GM21717 (cell line): Measurements from ENCODE around the gene TTI1.

Experiments
- ATAC-seq: cut with Tn5 transposase; IDR thresholded peaks from one replicate; pipeline ENCODE4 v1.9.1; 2021; ENCODE audit warnings: mild to moderate bottlenecking, moderate library complexity; ENCODE audit not compliant: unreplicated experiment

Gene TTI1

GRCh38 chr20:37989601-37990295 lies 43.5 kb downstream of the TTI1 start:
- ATAC-seq = no peak

DNA sequence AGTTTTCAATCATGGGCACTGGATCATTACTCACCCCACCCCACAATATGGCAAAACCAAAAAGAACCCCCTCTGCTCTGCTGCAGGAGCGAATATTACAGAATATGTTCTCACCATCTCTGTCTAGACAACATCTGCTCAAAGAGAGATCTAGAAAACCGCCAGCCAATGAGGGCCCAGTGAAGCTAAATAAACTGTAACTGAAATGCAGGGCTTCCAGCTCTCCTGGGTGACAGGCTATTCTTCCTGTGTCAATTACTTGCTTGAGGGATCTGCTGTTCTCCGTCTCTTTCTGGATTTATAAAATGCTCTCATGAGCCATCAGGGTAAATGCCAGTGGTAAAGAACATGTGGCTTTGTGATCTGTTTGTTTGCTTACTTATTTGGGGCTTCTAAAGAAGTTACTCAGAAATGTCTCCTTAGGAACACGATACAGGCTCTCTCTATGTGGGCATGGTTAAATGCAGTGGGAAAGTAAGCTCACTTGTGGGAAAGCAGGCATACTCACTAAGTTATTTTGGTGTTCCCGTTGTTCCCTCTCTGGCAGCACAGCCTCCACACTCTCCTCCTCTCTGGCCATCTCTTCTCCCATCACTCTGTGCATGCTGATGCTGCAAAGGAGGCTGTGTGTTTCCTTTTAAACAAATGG lies 44.8 kb downstream of the TTI1 start:
- ATAC-seq = no peak

GRCh38 chr20:37987602-37988290 lies 45.5 kb downstream of the TTI1 start:
- no peak for ATAC-seq

DNA sequence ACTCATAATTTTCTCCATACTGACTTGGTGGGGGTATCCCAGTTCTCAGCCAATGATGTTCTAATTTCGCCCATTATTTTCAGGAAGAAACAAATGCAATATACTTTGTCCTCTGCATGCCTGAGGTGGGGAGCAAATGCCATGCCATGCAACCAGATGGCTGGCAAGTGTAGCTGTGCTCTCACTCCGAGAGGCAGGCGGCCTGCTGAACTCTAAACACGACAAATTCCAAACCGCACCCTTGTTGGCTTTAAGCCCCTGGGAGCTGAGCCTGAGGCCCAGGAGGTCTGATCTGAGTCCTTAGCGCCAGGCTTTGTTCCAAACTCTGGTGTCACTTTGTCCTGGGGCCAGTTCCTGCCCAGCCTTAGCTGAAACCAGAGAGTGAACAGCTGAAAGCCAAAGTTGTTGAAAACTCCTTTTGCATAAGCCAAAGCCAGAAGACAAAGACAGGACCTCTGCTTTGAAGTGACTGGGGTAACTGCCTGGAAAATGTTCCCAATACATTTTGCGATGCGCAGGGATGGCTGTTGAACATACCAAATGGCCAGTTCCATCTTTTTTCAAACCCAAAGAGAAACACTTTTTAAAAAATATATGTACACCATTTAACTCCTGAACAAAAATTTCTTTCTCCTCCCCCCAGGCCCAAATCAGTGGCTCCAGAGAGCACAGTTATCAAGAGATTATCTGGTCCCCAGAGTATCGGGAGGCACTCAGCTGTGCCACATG lies 46.2 kb downstream of the TTI1 start:
- no peak for ATAC-seq

DNA sequence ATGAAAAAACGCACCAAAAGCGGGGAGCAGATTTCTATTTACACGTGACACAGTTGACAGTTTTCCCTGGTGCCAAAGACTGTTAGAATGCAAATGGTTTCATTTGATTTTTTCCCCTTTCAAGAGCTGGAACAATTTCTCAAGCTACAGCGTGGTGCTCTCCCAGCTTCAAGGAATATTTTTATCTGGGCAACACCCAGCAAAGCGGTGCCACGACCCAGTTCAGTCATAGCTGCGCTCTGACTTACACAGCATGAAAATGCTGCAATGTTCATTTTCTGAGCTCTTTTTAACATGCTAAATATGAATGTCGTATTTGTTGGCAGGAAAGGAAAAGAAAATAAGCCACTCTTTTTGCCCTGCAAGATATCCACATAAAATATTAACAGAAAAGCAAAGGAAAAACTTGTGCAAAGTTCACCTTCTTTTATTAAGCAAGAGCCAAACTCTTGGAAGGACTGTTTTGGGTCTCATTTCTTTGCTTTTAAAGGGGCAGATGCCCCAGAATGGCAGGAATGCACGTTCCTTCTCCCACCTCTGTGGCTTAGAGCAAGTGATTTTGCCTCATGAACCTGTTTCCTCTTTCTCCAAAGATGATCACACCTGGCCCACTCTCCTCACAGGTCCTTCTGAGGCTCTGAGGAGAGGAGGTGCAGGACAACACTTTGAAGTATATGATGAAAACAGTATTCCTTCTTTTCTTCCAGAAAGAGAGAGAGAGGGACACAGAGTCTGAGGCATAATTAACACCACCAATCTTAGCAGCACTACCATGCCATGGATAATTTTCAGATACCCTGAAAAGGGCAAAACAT lies 47.0 kb downstream of the TTI1 start:
- no peak for ATAC-seq

- no peak for ATAC-seq
These were observed 49.1 kb downstream of the TTI1 start for GRCh38 chr20:37984018-37984785.

DNA sequence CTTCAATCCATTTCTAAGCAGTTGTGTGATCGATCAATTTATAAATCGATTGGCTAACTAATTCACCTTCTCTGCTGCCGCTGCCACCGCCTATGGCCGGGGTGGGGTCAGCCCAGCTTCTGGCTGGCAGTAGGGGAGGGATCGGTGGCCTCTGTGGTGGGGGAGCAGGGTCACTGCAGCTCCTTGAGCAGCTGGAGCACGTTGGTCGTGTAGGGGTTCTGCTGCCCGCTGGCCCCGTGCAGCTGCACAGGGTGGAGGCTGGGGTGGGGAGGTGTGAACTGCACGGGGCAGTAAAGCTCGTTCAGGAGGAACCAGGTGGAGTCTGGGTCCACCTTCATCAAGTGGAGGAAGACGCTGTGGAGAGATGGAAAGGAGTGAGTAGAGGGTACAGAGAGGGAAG lies 50.0 kb downstream of the TTI1 start:
- ATAC-seq = no peak

DNA sequence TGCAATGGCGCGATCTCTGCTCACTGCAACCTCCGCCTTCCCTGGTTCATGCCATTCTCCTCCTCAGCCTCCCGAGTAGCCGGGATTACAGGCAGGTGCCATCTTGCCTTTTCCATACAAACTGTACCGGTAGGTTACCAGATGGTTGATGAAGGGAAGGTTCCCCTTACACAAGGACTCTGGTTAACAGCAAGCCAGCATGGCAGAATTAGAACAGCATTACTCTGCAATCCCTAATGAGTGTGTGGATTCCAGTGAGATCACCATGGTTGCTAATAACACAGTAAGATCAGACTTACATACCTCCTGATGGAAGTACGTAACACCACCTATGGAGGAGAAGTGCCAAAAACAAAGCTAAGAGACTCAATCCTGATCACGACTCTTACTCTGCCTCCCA lies 51.7 kb downstream of the TTI1 start:
- ATAC-seq = no peak

DNA sequence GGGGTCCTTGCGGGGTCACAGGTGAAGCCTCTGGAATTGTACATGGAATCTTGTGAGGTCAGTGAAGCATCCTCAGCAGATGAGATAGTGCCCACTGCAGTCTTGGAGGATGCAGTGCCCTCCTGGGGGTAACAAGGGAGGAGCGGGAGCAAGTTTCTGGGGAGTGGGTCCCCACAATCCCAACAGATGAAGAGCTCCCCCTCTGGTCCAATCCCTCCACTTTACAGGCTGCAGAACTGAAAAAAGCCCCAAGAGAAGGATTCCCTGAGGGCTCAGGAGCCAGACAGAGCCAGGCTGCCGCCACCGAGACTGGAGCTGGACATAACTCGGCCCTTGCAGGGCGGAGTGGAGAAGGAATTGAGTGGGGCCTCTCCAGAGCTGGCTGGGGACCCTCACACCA lies 52.4 kb downstream of the TTI1 start:
- no peak for ATAC-seq

DNA sequence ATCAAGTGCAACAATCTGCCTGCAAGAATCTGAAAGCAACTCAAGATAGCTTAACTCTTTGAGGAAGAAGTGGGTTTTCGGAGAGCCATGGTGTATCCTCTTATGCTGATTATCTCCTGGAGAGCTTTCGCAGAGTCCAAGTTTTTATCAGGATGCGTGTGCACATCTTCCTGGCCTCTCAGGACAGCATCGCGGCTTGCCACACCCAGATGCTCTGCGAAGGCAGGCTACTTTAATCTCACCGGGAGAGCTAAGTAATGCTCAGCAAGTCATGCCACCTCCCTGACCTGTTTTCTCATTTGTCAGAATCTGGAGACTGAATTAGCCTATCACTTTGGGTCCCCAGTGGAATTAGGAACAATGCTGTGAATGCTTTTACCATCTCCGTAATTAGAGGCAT lies 52.9 kb downstream of the TTI1 start:
- ATAC-seq = no peak

- no peak for ATAC-seq
These were observed 54.0 kb downstream of the TTI1 start for GRCh38 chr20:37979021-37979985.

GRCh38 chr20:37977786-37978185 lies 55.5 kb downstream of the TTI1 start:
- no peak for ATAC-seq

DNA sequence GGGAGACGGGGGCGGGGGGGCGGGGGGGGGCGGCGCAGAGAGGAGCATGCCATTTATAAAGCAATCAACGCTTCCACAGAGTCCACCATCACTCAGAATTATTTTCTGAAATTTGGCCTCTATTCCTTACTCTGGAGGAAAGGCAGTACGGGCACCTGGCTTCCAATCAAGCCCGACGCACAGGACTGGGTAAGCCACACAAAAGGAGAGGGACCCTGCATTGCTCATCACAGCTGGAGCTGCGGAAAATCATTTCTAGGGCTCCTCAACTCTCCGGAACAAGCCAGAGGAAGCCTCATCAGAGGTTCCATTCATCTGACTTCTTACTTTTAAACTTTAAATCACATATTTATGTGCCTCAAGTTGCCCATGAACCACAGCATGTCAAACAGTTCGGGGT lies 55.9 kb downstream of the TTI1 start:
- ATAC-seq = no peak

GRCh38 chr20:37976887-37977286 lies 56.4 kb downstream of the TTI1 start:
- ATAC-seq = no peak

GRCh38 chr20:37973059-37973910 lies 60.0 kb downstream of the TTI1 start:
- no peak for ATAC-seq

DNA sequence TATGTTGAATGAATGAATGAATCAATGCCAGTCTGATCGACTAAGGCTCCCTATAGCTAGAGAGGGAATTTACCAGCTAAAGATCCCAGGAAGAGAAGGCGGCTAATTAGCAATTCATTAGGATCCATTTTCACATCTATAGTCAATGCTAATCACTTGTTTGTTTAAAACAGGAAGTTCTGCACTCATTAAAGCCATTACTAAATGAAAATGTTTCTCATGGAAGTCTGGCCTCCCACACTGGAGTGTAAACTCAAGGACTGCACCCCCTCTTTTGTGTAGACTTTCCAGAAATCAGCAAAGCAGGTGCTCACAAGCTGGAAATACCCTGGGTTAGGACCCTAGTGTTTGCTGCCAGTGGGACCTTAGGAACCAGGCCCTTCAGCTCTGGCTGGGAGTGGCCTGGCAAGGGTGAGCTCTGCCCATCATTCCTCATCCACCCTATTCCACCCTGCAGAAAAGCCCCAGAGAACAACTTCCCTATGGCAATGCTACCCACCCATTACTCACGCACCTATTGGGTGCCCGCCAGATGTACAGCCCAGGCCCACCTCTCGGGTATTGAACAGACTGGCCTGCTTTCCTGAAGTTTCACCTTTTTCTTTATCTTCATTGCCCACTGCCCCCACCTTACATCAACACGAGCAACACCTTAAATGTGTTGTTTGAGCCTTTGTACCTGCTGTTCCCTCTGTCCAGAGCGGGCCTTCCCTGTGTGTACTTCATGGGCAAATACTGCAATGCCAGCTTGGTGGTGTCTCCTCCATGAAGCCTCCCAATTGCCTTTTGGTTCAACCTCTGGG lies 60.8 kb downstream of the TTI1 start:
- no peak for ATAC-seq

GRCh38 chr20:37971561-37972127 lies 61.6 kb downstream of the TTI1 start:
- ATAC-seq = no peak
